RPMI7951 (cell line): ENCODE data around the gene USP30. TPM values are rescaled to one million over a fixed set of nuclear protein-coding genes. Genes with fewer than 3 reads are reported as not detected.
A peak's percentile ranks its signal among the peaks of the same experiment; 100 is the strongest.

Source experiments
- DNase-seq: peaks from one replicate; pipeline ENCODE4 v3.0.0-alpha.2; 2012; ENCODE audit warnings: low read depth
- total RNA-seq: library from RNA; depleted of rRNA; stranded (reverse); fragments of >200 nt; shearing (Covaris generic); gene quantifications from 2 replicates; pipeline ENCODE4 v1.2.3, GENCODE V29; 2014; rRNA removed

USP30 gene
- total RNA-seq, 1 experiment from 2014 or later = 7.2 TPM

DNA sequence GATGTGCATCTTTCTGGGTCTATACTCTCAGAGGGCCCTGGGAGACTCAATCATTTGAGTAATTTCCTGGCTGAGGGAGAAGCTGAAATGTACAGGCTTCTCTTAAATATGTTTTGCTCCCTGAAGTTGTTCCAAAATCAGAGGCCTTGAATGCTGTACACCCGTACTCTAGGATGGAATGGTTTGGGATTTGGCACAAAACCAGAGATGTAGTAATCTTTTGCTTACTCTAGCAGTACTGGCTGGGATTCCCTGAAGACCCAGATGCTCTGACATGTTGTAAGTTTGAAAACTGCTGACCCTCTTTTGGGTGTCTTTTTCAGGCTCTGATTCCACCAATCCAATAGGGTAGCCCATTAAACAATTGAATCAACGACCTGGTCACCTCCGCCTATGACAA, 74.4 kb downstream of the USP30 start:
- DNase-seq = no peak

GRCh38 chr12:109127533-109128242, 75.3 kb downstream of the USP30 start:
- DNase-seq = no peak

DNA sequence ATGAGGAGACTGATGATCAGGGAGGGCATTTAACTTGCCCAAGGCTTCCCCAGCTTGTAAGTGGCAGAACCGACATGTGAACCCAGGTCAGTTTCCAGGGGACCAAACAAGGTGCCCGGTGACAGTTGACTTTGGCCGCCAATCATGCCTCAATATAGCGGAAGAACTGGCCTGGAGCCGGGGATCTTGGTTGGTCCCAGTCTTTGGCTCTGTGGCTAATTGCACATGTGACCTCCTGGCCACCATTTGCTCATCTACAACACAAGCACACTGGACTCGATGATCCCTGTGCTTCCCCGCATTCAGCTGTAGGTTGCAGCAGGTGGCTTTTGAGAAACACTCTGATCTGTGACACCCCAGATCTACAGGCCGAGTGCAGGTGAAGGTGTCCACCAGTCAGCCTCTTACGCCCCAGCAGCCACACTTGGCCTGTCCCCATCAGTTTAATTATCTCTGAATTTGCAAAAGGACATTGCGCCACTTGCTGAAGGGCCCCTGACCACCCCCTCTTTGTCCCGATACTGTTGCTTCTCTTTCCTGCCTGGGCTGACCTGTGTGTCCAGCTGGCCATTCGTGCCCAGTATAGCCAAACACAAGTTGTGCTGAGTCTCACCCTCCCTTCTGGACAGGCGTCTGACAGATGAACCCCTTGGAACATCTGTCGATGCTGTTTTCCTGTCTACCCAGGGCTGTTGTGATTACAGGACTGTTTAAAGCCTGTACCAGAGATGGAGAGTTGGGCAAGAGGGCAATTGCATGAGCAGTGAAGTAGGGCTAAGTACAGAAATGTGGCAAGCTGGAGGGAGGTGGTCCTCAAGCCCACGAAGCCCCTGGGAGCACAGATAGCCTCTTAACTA, 78.1 kb downstream of the USP30 start:
- no peak for DNase-seq

DNA sequence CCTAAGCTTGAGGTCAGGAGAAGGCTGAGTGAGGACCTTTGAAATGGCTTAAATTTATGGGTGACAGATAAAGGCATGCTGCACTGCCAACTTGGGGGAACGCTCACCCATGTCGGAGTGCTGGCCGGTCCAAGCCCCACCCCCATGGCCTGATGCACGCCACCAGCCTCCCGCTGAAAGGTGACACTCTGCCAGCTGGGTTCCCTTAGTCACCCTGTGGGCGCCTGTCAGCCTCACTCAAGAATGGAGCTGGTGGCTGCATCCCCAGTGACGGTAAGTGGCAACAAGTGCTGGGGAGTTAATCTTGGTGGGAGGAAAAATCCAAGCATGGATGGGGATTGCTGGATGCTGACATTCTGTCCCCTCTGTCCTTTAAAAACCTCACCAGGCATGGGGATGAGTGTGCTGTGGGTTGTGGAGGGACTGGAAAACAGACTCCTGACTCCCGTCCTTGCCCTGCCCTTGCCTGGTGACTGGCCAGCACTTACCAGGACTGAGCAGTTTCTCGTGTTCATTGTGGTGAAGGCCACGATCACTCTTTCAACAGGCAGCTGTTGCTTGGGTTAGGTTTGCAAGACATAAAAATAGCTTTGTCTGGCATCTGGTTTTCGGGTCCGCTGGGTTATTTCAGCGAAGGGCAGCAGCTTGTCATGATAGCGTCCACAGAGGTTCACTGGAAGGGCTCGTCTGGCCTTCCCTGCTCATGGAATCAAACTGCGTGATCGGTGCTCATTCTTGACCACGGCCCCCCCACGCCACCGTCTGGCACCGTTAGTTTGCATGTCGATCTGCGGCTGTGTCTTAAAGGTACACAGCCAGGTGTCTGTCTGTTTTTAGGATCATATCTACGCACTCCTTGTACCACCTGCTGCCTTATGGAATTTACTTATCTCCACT, 79.0 kb downstream of the USP30 start:
- DNase-seq = peak; percentile 18

DNA sequence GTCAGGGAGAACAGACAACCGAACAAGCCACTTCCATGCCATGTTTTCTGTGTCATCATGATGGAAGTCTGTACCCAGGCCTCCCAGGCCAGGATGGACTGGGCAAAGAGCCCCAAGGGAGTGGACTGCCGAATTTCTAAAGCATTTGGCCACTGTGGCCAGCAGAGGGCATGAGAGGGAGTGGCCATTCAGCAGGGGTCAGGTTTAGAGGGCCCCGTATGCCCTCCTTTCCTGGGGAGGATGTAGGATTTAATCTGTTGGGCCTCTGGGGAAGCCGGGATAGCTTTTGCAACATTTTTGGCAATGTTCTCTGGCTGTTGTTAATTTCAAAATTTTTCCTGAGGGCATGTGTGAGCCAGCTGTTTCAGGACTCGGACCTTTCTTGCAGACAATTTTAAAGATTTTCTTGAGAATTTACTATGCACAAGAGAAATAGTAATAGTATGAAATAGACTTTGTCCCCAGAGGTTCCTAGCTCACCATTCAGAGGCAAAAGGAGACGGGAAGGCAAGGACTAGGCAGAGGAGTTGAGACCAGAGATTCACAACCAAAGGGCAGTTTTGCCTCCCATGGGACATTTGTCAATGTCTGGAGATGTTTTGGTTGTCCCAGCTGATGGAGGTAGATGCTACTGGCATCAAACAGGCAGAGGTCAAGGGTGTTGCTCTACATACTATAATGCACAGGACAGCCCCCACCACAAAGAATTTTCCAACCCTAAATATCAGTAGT, 82.0 kb downstream of the USP30 start:
- DNase-seq = peak; percentile 51

- no peak for DNase-seq
Measured at GRCh38 chr12:109137055-109137454, 84.7 kb downstream of the USP30 start.

Other genes with a start within 250 kb of the USP30 start
- 21.1 and 23.7 TPM in 2 replicates for gene SSH1, start 195.0 kb upstream of the USP30 start, total RNA-seq
- gene DAO, start 172.5 kb upstream of the USP30 start, total RNA-seq = not detected in 2 replicates
- under 0.01 TPM in 1 of 2 replicates, not detected in the other for gene SVOP, start 31.5 kb upstream of the USP30 start, total RNA-seq
- gene ALKBH2, start 40.9 kb downstream of the USP30 start, total RNA-seq = 12.9 and 20.3 TPM in 2 replicates
- 31.0 and 32.2 TPM in 2 replicates for gene UNG, start 45.0 kb downstream of the USP30 start, total RNA-seq
- gene ACACB, start 64.0 kb downstream of the USP30 start, total RNA-seq = 4.5 and 7.6 TPM in 2 replicates